H1 (cell line): Measurements from ENCODE around the gene TCEANC2. TPM values are rescaled to one million over a fixed set of nuclear protein-coding genes. Genes with fewer than 3 reads are reported as not detected.

Experiments used
- ATF2 ChIP-seq: IDR thresholded peaks from 2 replicates; pipeline ENCODE4 v1.6.1; 2012; ENCODE audit warnings: low read length, inconsistent platforms
- CEBPB ChIP-seq: IDR thresholded peaks from 2 replicates; pipeline ENCODE4 v1.6.1; 2012; ENCODE audit warnings: low read depth, low read length
- FOSL1 ChIP-seq: IDR thresholded peaks from 2 replicates; pipeline ENCODE4 v1.6.1; 2011; ENCODE audit warnings: mild to moderate bottlenecking, low read depth, low read length, moderate library complexity; ENCODE audit not compliant: insufficient read depth
- JUN ChIP-seq: IDR thresholded peaks from 2 replicates; pipeline ENCODE4 v1.6.1; 2011; ENCODE audit warnings: low read depth, mild to moderate bottlenecking, improper control_type of control experiment, low read length
- KDM5A ChIP-seq: fragments of 200-600 bp; IDR thresholded peaks from 2 replicates; pipeline ENCODE4 v1.7.1; 2012; ENCODE audit warnings: mild to moderate bottlenecking, low read length, inconsistent platforms, mixed read lengths
- MAX ChIP-seq: IDR thresholded peaks from 2 replicates; pipeline ENCODE4 v1.6.1; 2012; ENCODE audit warnings: inconsistent platforms
- NANOG ChIP-seq: IDR thresholded peaks from 2 replicates; pipeline ENCODE4 v1.6.1; 2011; ENCODE audit warnings: low read length, low read depth, mild to moderate bottlenecking, inconsistent platforms; ENCODE audit not compliant: insufficient read depth, poor library complexity, severe bottlenecking
- SUZ12 ChIP-seq: fragments of 200-600 bp; sonication (generic); IDR thresholded peaks from 2 replicates; pipeline ENCODE4 v1.6.1; 2012; ENCODE audit warnings: mild to moderate bottlenecking, inconsistent platforms, low read length, moderate library complexity, mixed read lengths
- TCF12 ChIP-seq: IDR thresholded peaks from 2 replicates; pipeline ENCODE4 v1.6.1; 2011; ENCODE audit warnings: low read depth, mild to moderate bottlenecking, low read length
- polyA plus RNA-seq, 7 experiments: library from polyadenylated mRNA; depleted of rRNA in 3 of 7; stranded (reverse) in 5 of 7; unstranded in 2 of 7; fragments of >200 nt in 5 of 7; fragments of 200-250 nt in 2 of 7; gene quantifications; 1 replicate in 5 of 7; 2 replicates in 1 of 7; 4 replicates in 1 of 7; pipeline versions ENCODE4 v1.2.1 to v1.2.3, GENCODE V29; 2011 to 2013; ENCODE audit warnings: missing spikeins in 2 of 7, mixed read lengths in 2 of 7
- total RNA-seq: library from RNA; stranded (reverse); fragmentation: NEBNext Ultra II Directional; extraction: Animal tissue kit (Norgen Biotek cat#: 25700); gene quantifications from 2 replicates; pipeline ENCODE4 v1.2.1, GENCODE V29; 2021
- TF ChIP-seq, protein P1 (sequence below): fragments of 300-600 bp; sonication (generic); IDR thresholded peaks from 2 replicates; pipeline ENCODE4 v1.7.1; 2012; ENCODE audit warnings: low read length, moderate library complexity, mild to moderate bottlenecking, inconsistent platforms; ENCODE audit not compliant: insufficient replicate concordance

Gene TCEANC2
- total and polyA plus RNA-seq, 2 of the 8 experiments (the other 6 are each of a cell fraction or from before 2014, with no cell fraction given): 4.2 to 8.2 TPM

GRCh38 chr1:54052431-54052933, 926 bp upstream of the TCEANC2 start (continued):
- TF ChIP-seq, protein P1, sequence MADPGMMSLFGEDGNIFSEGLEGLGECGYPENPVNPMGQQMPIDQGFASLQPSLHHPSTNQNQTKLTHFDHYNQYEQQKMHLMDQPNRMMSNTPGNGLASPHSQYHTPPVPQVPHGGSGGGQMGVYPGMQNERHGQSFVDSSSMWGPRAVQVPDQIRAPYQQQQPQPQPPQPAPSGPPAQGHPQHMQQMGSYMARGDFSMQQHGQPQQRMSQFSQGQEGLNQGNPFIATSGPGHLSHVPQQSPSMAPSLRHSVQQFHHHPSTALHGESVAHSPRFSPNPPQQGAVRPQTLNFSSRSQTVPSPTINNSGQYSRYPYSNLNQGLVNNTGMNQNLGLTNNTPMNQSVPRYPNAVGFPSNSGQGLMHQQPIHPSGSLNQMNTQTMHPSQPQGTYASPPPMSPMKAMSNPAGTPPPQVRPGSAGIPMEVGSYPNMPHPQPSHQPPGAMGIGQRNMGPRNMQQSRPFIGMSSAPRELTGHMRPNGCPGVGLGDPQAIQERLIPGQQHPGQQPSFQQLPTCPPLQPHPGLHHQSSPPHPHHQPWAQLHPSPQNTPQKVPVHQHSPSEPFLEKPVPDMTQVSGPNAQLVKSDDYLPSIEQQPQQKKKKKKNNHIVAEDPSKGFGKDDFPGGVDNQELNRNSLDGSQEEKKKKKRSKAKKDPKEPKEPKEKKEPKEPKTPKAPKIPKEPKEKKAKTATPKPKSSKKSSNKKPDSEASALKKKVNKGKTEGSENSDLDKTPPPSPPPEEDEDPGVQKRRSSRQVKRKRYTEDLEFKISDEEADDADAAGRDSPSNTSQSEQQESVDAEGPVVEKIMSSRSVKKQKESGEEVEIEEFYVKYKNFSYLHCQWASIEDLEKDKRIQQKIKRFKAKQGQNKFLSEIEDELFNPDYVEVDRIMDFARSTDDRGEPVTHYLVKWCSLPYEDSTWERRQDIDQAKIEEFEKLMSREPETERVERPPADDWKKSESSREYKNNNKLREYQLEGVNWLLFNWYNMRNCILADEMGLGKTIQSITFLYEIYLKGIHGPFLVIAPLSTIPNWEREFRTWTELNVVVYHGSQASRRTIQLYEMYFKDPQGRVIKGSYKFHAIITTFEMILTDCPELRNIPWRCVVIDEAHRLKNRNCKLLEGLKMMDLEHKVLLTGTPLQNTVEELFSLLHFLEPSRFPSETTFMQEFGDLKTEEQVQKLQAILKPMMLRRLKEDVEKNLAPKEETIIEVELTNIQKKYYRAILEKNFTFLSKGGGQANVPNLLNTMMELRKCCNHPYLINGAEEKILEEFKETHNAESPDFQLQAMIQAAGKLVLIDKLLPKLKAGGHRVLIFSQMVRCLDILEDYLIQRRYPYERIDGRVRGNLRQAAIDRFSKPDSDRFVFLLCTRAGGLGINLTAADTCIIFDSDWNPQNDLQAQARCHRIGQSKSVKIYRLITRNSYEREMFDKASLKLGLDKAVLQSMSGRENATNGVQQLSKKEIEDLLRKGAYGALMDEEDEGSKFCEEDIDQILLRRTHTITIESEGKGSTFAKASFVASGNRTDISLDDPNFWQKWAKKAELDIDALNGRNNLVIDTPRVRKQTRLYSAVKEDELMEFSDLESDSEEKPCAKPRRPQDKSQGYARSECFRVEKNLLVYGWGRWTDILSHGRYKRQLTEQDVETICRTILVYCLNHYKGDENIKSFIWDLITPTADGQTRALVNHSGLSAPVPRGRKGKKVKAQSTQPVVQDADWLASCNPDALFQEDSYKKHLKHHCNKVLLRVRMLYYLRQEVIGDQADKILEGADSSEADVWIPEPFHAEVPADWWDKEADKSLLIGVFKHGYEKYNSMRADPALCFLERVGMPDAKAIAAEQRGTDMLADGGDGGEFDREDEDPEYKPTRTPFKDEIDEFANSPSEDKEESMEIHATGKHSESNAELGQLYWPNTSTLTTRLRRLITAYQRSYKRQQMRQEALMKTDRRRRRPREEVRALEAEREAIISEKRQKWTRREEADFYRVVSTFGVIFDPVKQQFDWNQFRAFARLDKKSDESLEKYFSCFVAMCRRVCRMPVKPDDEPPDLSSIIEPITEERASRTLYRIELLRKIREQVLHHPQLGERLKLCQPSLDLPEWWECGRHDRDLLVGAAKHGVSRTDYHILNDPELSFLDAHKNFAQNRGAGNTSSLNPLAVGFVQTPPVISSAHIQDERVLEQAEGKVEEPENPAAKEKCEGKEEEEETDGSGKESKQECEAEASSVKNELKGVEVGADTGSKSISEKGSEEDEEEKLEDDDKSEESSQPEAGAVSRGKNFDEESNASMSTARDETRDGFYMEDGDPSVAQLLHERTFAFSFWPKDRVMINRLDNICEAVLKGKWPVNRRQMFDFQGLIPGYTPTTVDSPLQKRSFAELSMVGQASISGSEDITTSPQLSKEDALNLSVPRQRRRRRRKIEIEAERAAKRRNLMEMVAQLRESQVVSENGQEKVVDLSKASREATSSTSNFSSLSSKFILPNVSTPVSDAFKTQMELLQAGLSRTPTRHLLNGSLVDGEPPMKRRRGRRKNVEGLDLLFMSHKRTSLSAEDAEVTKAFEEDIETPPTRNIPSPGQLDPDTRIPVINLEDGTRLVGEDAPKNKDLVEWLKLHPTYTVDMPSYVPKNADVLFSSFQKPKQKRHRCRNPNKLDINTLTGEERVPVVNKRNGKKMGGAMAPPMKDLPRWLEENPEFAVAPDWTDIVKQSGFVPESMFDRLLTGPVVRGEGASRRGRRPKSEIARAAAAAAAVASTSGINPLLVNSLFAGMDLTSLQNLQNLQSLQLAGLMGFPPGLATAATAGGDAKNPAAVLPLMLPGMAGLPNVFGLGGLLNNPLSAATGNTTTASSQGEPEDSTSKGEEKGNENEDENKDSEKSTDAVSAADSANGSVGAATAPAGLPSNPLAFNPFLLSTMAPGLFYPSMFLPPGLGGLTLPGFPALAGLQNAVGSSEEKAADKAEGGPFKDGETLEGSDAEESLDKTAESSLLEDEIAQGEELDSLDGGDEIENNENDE: no peak
- TF ChIP-seq JUN (no peak), SUZ12 (no peak), CEBPB (no peak), MAX (no peak), KDM5A (no peak), NANOG (no peak), FOSL1 (no peak), ATF2 (no peak), TCF12 (no peak)
